ENCODE measurements around the gene KRTAP4-7.

- TF ChIP-seq CTCF (IDR thresholded peaks at IDR 0.05): no peak
- no peak for TF ChIP-seq ZFX (IDR thresholded peaks at IDR 0.05; ENCODE audit: borderline replicate concordance)
These were observed 43.4 kb downstream of the KRTAP4-7 start for GRCh38 chr17:41127371-41127770.

Measured in 22Rv1 (cell line).